RWPE2 (cell line): Measurements from ENCODE around the gene LIPA.

Experiments used
- ATAC-seq: fragments of 200-7000 bp; cut with Tn5 transposase; 3 replicates; pipeline ENCODE4 v1.9.1; 2021; ENCODE audit warnings: low read depth
- DNase-seq: peaks from one replicate; pipeline ENCODE4 v3.0.0-alpha.2; 2020; ENCODE audit warnings: low spot score
- H3K27ac ChIP-seq: fragments of 450-650 bp; 2 replicates; pipeline ENCODE4 v1.5.1; 2017; ENCODE audit warnings: mild to moderate bottlenecking; ENCODE audit not compliant: poor library complexity, severe bottlenecking
- H3K27me3 ChIP-seq: fragments of 250-450 bp; sonication (Bioruptor Pico); 2 replicates; pipeline ENCODE4 v1.5.1; 2021; ENCODE audit warnings: mild to moderate bottlenecking, moderate library complexity; ENCODE audit not compliant: insufficient read depth, poor library complexity, severe bottlenecking
- H3K36me3 ChIP-seq: fragments of 250-450 bp; sonication (Bioruptor Pico); 2 replicates; pipeline ENCODE4 v1.5.1; 2020; ENCODE audit warnings: low read depth, mild to moderate bottlenecking, moderate library complexity
- H3K4me1 ChIP-seq: fragments of 250-450 bp; sonication (Bioruptor Pico); 2 replicates; pipeline ENCODE4 v1.5.1; 2021; ENCODE audit warnings: mild to moderate bottlenecking, moderate library complexity; ENCODE audit not compliant: insufficient read depth, poor library complexity, severe bottlenecking
- H3K4me3 ChIP-seq: fragments of 250-450 bp; sonication (Bioruptor Pico); 2 replicates; pipeline ENCODE4 v1.5.1; 2021; ENCODE audit warnings: mild to moderate bottlenecking, moderate library complexity; ENCODE audit not compliant: severe bottlenecking
- H3K9me3 ChIP-seq: fragments of 250-450 bp; sonication (Bioruptor Pico); 2 replicates; pipeline ENCODE4 v1.5.1; 2021; ENCODE audit warnings: mild to moderate bottlenecking, moderate library complexity; ENCODE audit not compliant: severe bottlenecking
- CTCF ChIP-seq: fragments of 450-650 bp; IDR thresholded peaks from one replicate; pipeline ENCODE4 v1.5.1; 2017; ENCODE audit warnings: mild to moderate bottlenecking, moderate library complexity; ENCODE audit not compliant: poor library complexity, severe bottlenecking

LIPA gene

GRCh38 chr10:89241486-89242344 lies 9.9 kb downstream of the LIPA start:
- Histone ChIP-seq H3K4me1 (peaks cover 15% of the 10 kb centered on the region), H3K4me3 (no peak overlapping the region), H3K36me3 (peaks cover 4% of the 10 kb centered on the region), H3K27ac (peak overlapping the region; percentile 29), H3K9me3 (no peaks in the 10 kb centered on the region), H3K27me3 (no peaks in the 10 kb centered on the region)
- ATAC-seq (peak; percentile 68; the same call in 2 of the 3 replicates), DNase-seq (no peak)
- no peak for TF ChIP-seq CTCF

GRCh38 chr10:89241026-89241425 lies 10.5 kb downstream of the LIPA start:
- Histone ChIP-seq H3K27ac (no peak overlapping the region), H3K36me3 (peaks cover 8% of the 10 kb centered on the region), H3K27me3 (no peaks in the 10 kb centered on the region), H3K9me3 (no peaks in the 10 kb centered on the region), H3K4me3 (no peak overlapping the region), H3K4me1 (peaks cover 15% of the 10 kb centered on the region)
- DNase-seq: no peak
- no peak for ATAC-seq
- no peak for TF ChIP-seq CTCF

GRCh38 chr10:89240519-89240918 lies 11.1 kb downstream of the LIPA start:
- Histone ChIP-seq H3K27me3 (no peaks in the 10 kb centered on the region), H3K9me3 (no peaks in the 10 kb centered on the region), H3K4me3 (no peak overlapping the region), H3K27ac (no peak overlapping the region), H3K4me1 (peaks cover 15% of the 10 kb centered on the region), H3K36me3 (peaks cover 13% of the 10 kb centered on the region)
- TF ChIP-seq CTCF: no peak
- DNase-seq (no peak), ATAC-seq (no peak)

- no peak for ATAC-seq
- no peak for TF ChIP-seq CTCF
Observed at GRCh38 chr10:89238956-89239644, 12.5 kb downstream of the LIPA start.

More at GRCh38 chr10:89238956-89239644, 12.5 kb downstream of the LIPA start:
- Histone ChIP-seq H3K4me3 (no peak overlapping the region), H3K4me1 (peaks cover 15% of the 10 kb centered on the region), H3K27ac (no peak overlapping the region), H3K9me3 (no peaks in the 10 kb centered on the region), H3K27me3 (no peaks in the 10 kb centered on the region), H3K36me3 (peaks cover 13% of the 10 kb centered on the region)
- DNase-seq: no peak
